ENCODE results near the gene TIFAB. TPM values are rescaled to one million over a fixed set of nuclear protein-coding genes. Genes with fewer than 3 reads are reported as not detected.
"Not testable (repeated sequence)": the region's sequence is repeated elsewhere in the genome, so short reads cannot be mapped to it uniquely, and the experiment has no call there.

The TIFAB gene
- total RNA-seq (under 1 TPM in 1 of 2 experiments, not detected in 1; 0.19 TPM), polyA plus RNA-seq (not detected)

- ChIA-PET CTCF (ENCODE audit: partially characterized antibody) (interaction anchor here (1.7 kb wide), 1 partner anchor 12 kb away, joined by 5 read pairs; no protein-coding TSS in a partner anchor), POLR2A (ENCODE audit: partially characterized antibody) (no interaction called here)
- no peaks in the 10 kb centered on the region for H3K36me3 Mint-ChIP-seq
- no peak within 1 kb of the TSS for H3K4me3 ChIP-seq (ENCODE audit: low read length in 2 of 2)
- H3K9me3 ChIP-seq (ENCODE audit: control insufficient read depth in 1 of 2, low read length in 2 of 2): no peaks in the 10 kb centered on the region
- no peaks in the 10 kb centered on the region for H3K4me1 Mint-ChIP-seq
- H3K4me3 Mint-ChIP-seq: no peak within 1 kb of the TSS
- H3K27me3 ChIP-seq (ENCODE audit: insufficient read depth, low read length): no peaks in the 10 kb centered on the region
- H3K27ac ChIP-seq (ENCODE audit: low read depth, low read length): no peak within 1 kb of the TSS
- DNase-seq: no peak
- intact Hi-C loops (cut with micrococcal nuclease): no loop called here
- no peaks in the 10 kb centered on the region for H3K36me3 ChIP-seq (ENCODE audit: insufficient read depth, low read length)
- H3K4me1 ChIP-seq (ENCODE audit: insufficient read depth, low read length): no peaks in the 10 kb centered on the region
- no peak within 1 kb of the TSS for H3K27ac Mint-ChIP-seq
- H3K27me3 Mint-ChIP-seq: peaks cover 16 to 18% of the 10 kb centered on the region in 2 donors
- H3K9me3 Mint-ChIP-seq: no peaks in the 10 kb centered on the region
Measured at GRCh38 chr5:135452321-135453030, at the start of gene TIFAB. Gene TIFAB, minus strand, starts transcription at chr5:135452351. Its CDS starts 2,412 bp downstream, at chr5:135449939.

GRCh38 chr5:135498637-135498995 lies 46.5 kb upstream of the TIFAB start:
- H3K4me1 Mint-ChIP-seq: no peaks in the 10 kb centered on the region
- peaks cover 15 to 24% of the 10 kb centered on the region in 2 donors for H3K27me3 Mint-ChIP-seq
- no peaks in the 10 kb centered on the region for H3K9me3 Mint-ChIP-seq

GRCh38 chr5:135497971-135498636 lies 46.0 kb upstream of the TIFAB start:
- Mint-ChIP-seq H3K27ac (no peak overlapping the region), H3K36me3 (no peaks in the 10 kb centered on the region), H3K9me3 (no peaks in the 10 kb centered on the region), H3K27me3 (peaks cover 16 to 25% of the 10 kb centered on the region in 2 donors), H3K4me3 (no peak overlapping the region), H3K4me1 (no peaks in the 10 kb centered on the region)
- H3K27me3 ChIP-seq (ENCODE audit: insufficient read depth, low read length): peaks cover 2% of the 10 kb centered on the region
- intact Hi-C loops (cut with micrococcal nuclease): no loop called here
- H3K36me3 ChIP-seq (ENCODE audit: insufficient read depth, low read length): no peaks in the 10 kb centered on the region
- ChIA-PET POLR2A (ENCODE audit: partially characterized antibody) (no interaction called here), CTCF (ENCODE audit: partially characterized antibody) (no interaction called here)
- DNase-seq: no peak
- H3K4me1 ChIP-seq (ENCODE audit: insufficient read depth, low read length): no peaks in the 10 kb centered on the region
- H3K4me3 ChIP-seq (ENCODE audit: low read length in 2 of 2): no peak overlapping the region
- no peak overlapping the region for H3K27ac ChIP-seq (ENCODE audit: low read depth, low read length)
- no peaks in the 10 kb centered on the region for H3K9me3 ChIP-seq (ENCODE audit: control insufficient read depth in 1 of 2, low read length in 2 of 2)

More at GRCh38 chr5:135498637-135498995, 46.5 kb upstream of the TIFAB start:
- Mint-ChIP-seq H3K36me3 (no peaks in the 10 kb centered on the region), H3K27ac (no peak overlapping the region), H3K4me3 (no peak overlapping the region)
- POLR2A ChIA-PET (ENCODE audit: partially characterized antibody): no interaction called here
- Histone ChIP-seq H3K4me3 (ENCODE audit: low read length in 2 of 2) (no peak overlapping the region), H3K36me3 (ENCODE audit: insufficient read depth, low read length) (no peaks in the 10 kb centered on the region), H3K9me3 (ENCODE audit: control insufficient read depth in 1 of 2, low read length in 2 of 2) (no peaks in the 10 kb centered on the region), H3K4me1 (ENCODE audit: insufficient read depth, low read length) (no peaks in the 10 kb centered on the region), H3K27me3 (ENCODE audit: insufficient read depth, low read length) (no peaks in the 10 kb centered on the region), H3K27ac (ENCODE audit: low read depth, low read length) (no peak overlapping the region)
- CTCF ChIA-PET (ENCODE audit: partially characterized antibody): no interaction called here
- intact Hi-C loops (cut with micrococcal nuclease): no loop called here
- no peak for DNase-seq

- H3K27me3 ChIP-seq (ENCODE audit: insufficient read depth, low read length); H3K4me3 Mint-ChIP-seq; H3K9me3 ChIP-seq (ENCODE audit: control insufficient read depth in 1 of 2, low read length in 2 of 2); H3K9me3 Mint-ChIP-seq; H3K4me1 Mint-ChIP-seq; H3K36me3 ChIP-seq (ENCODE audit: insufficient read depth, low read length); CTCF ChIA-PET (ENCODE audit: partially characterized antibody); H3K27ac Mint-ChIP-seq; POLR2A ChIA-PET (ENCODE audit: partially characterized antibody); H3K27ac ChIP-seq (ENCODE audit: low read depth, low read length); H3K4me1 ChIP-seq (ENCODE audit: insufficient read depth, low read length); intact Hi-C loops (cut with micrococcal nuclease); DNase-seq; H3K4me3 ChIP-seq (ENCODE audit: low read length in 2 of 2); H3K36me3 Mint-ChIP-seq: not testable (repeated sequence)
- H3K27me3 Mint-ChIP-seq: peaks cover 25 to 34% of the 10 kb centered on the region in 2 donors
Measured at GRCh38 chr5:135495531-135495930, 43.4 kb upstream of the TIFAB start.

- Histone ChIP-seq H3K9me3 (ENCODE audit: control insufficient read depth in 1 of 2, low read length in 2 of 2) (no peaks in the 10 kb centered on the region), H3K4me3 (ENCODE audit: low read length in 2 of 2) (no peak overlapping the region), H3K4me1 (ENCODE audit: insufficient read depth, low read length) (no peaks in the 10 kb centered on the region), H3K27me3 (ENCODE audit: insufficient read depth, low read length) (peaks cover 6% of the 10 kb centered on the region), H3K27ac (ENCODE audit: low read depth, low read length) (no peak overlapping the region), H3K36me3 (ENCODE audit: insufficient read depth, low read length) (no peaks in the 10 kb centered on the region)
- CTCF ChIA-PET (ENCODE audit: partially characterized antibody): no interaction called here
- H3K9me3 Mint-ChIP-seq: no peaks in the 10 kb centered on the region
- no peak for DNase-seq
- H3K27ac Mint-ChIP-seq: no peak overlapping the region
- intact Hi-C loops (cut with micrococcal nuclease): no loop called here
- POLR2A ChIA-PET (ENCODE audit: partially characterized antibody): no interaction called here
- H3K4me3 Mint-ChIP-seq: no peak overlapping the region
- no peaks in the 10 kb centered on the region for H3K36me3 Mint-ChIP-seq
- peaks cover 29 to 37% of the 10 kb centered on the region in 2 donors for H3K27me3 Mint-ChIP-seq
- H3K4me1 Mint-ChIP-seq: peaks cover 4 to 7% (median 6%) of the 10 kb centered on the region in 4 donors
Measured at GRCh38 chr5:135494196-135494595, 42.0 kb upstream of the TIFAB start.

GRCh38 chr5:135493406-135494180 lies 41.4 kb upstream of the TIFAB start:
- ChIA-PET CTCF (ENCODE audit: partially characterized antibody) (no interaction called here), POLR2A (ENCODE audit: partially characterized antibody) (no interaction called here)
- Mint-ChIP-seq H3K4me1 (peaks cover 4 to 11% (median 6%) of the 10 kb centered on the region in 4 donors), H3K9me3 (no peaks in the 10 kb centered on the region), H3K4me3 (no peak overlapping the region), H3K36me3 (no peaks in the 10 kb centered on the region), H3K27me3 (peaks cover 29 to 34% of the 10 kb centered on the region in 2 donors), H3K27ac (no peak overlapping the region)
- Histone ChIP-seq H3K27me3 (ENCODE audit: insufficient read depth, low read length) (peaks cover 10% of the 10 kb centered on the region), H3K4me1 (ENCODE audit: insufficient read depth, low read length) (no peaks in the 10 kb centered on the region), H3K27ac (ENCODE audit: low read depth, low read length) (no peak overlapping the region), H3K9me3 (ENCODE audit: control insufficient read depth in 1 of 2, low read length in 2 of 2) (no peaks in the 10 kb centered on the region), H3K4me3 (ENCODE audit: low read length in 2 of 2) (no peak overlapping the region), H3K36me3 (ENCODE audit: insufficient read depth, low read length) (no peaks in the 10 kb centered on the region)
- no peak for DNase-seq
- intact Hi-C loops (cut with micrococcal nuclease): no loop called here

GRCh38 chr5:135492319-135492626 lies 40.1 kb upstream of the TIFAB start:
- Histone ChIP-seq H3K36me3 (ENCODE audit: insufficient read depth, low read length) (no peaks in the 10 kb centered on the region), H3K27me3 (ENCODE audit: insufficient read depth, low read length) (peaks cover 10% of the 10 kb centered on the region), H3K4me1 (ENCODE audit: insufficient read depth, low read length) (no peaks in the 10 kb centered on the region), H3K27ac (ENCODE audit: low read depth, low read length) (no peak overlapping the region), H3K4me3 (ENCODE audit: low read length in 2 of 2) (no peak overlapping the region), H3K9me3 (ENCODE audit: control insufficient read depth in 1 of 2, low read length in 2 of 2) (no peaks in the 10 kb centered on the region)
- no peak overlapping the region for H3K4me3 Mint-ChIP-seq
- ChIA-PET POLR2A (ENCODE audit: partially characterized antibody) (no interaction called here), CTCF (ENCODE audit: partially characterized antibody) (no interaction called here)
- H3K9me3 Mint-ChIP-seq: no peaks in the 10 kb centered on the region
- intact Hi-C loops (cut with micrococcal nuclease): no loop called here
- peaks cover 6 to 13% (median 8%) of the 10 kb centered on the region in 4 donors for H3K4me1 Mint-ChIP-seq
- no peak overlapping the region for H3K27ac Mint-ChIP-seq
- DNase-seq: no peak
- no peaks in the 10 kb centered on the region for H3K36me3 Mint-ChIP-seq
- peaks cover 39 to 44% of the 10 kb centered on the region in 2 donors for H3K27me3 Mint-ChIP-seq

All from CD4-positive, alpha-beta memory T cell (primary cell).